Stimulated activated CD8-positive, alpha-beta memory T cell treated with anti-CD3 and anti-CD28 coated beads, Interleukin-2, amount 100 ng/mL, for 1 hour (primary cell): ENCODE data around the gene TTLL12.

Experiments used
- DNase-seq, 2 donors: peaks; one replicate each; pipeline ENCODE4 v3.0.0-alpha.2; 2020; ENCODE audit warnings: low read depth in 2 of 2

The TTLL12 gene

DNA sequence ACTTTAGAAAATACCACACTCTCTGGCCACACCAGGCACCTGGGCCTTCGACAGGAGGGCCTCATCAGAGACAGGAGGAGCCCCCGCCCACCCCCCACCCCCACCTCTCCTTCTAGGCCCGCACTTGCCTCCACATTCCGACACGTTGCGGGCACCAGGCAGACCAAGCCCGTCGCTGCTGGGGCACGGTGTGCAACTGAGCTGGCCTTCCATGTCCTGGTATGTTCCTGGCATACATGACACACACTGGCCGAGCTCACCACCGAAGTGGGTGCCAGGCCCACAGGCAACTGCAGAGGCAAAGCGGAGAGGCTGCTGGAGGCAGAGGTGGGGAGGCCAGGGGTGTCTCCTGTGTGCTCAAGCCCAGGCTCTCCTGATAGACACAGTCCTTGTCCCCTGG is 27.0 kb upstream of the TTLL12 start:
- DNase-seq, result no peak

DNA sequence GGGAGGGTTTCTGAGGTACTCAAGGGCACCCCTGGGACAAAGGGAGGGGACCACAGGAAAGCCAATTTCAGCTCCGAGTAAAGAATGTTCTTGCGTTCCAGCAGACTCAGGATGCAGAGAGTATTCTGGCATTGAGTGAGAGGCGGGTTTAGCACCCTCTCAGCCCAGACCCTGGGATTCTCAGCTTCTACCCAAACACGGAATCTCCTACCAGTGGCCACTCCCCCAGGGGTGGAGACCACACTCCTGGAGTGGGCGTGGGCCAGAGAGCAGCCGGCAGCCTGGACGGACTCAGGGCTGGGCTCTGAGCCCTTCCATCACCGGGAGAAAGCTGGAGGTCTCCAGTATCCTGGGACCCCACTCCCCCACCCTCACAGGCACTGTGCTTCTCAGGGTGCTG is 26.1 kb upstream of the TTLL12 start:
- no peak for DNase-seq

DNA sequence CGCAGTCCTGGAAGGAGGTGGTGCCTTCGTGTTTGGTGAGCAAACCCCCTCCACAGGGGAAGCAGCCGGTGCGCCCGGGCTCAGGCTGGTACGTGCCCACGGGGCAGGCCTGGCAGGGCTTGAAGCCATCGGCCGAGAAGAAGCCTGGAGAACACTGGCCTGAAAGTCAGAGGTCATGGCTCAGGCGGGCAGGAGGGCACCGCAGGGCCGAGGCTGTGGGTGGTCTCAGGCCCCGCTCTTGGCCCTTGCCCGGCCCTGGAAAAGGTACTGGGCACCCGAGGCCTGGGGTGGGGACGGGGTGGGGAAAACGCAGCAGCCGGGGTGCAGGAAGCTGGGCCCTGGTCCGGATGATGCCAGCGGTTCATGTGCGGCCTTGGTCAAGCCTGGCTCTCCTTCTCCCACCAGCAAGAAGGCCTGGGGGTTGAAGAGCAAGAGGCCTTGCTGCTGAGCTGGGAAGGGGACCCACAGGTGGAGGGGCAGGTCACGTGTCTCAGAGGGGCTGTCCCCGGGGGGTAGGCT is 25.6 kb upstream of the TTLL12 start:
- DNase-seq, result no peak

DNA sequence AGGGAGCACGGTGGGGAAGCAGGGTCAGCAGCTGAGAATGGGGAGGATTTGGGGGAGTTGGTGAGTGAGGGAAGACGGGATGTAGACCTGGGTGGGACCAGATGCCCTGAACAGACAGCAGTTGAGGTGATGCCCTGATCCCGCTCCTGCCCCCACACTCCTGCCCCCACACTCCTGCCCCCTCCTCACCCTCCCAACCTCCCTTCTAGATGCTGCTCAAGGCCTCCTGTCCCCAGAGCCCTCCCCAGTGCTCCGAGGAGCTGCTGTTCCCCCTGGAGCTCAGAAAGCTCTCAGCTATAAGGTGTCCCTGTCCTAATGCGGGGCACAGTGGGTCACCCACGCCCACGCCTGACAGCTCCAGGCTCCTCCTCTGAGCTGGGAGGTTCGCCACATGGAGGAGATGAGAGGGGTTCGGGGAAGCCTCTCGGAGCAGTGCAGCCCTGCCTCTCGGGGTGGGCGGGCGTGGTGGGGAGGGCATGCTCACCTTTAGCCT is 25.1 kb upstream of the TTLL12 start:
- no peak for DNase-seq

DNA sequence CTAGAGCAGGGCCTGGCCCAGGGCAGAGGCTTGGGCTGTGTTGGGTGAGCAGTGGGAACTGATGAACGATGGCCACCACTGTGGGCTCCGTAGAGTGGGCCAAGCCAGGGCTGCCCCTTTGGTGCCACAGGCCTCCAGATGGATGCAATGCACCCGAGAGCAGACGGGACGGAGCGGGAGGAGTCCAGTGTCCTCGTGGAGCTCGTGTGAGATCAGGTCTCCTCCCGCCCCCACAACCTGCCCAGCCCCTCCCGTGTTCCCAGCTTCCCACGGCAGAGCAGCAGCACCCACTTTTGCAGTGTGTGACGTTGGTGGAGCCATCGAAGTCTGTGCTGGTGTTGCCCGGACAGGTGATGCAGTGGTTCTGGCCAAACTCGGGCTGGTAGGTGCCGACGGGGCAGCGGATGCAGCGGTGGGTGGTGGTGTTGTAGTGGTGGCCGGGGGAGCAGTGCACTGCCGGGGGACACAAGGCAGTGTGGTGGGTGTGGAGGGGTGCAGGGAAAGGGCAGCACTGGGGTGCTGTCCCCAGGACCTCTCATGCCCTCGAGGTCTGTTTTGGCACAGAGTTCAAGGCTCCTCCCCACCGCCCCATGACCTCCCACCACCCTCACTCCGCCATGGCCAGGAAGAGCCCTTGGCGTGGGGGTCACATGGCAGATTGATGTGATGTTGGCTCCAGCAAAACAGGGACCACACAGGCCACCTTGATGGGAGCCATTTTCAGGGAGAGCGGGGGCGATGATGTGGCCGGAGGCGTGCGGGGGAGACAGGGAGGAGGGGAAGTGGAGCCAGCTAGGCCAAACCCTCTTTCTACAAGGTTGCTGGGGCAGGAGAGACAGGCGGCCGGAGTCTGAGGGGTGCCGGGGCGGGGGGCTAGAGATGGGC is 23.9 kb upstream of the TTLL12 start:
- DNase-seq, result no peak

DNA sequence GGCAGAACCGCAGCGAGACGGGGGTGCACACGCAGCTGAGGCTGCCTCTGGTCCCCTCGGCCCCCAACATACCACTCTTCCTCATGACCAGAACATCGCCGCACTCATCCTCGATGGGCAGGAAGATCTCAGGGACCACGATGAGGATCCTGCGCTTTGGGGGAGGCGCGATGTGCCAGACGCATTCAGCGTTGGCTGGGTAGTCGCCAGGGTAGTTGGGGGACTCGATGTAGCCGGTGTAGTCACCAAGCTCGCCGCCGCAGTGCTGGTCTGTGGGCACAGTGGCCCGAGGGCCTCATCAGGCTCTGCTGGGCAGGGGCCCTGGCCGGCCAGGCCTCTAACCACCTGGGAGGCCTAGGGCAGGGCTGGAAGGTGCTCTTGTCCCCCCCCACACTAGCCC is 23.0 kb upstream of the TTLL12 start:
- DNase-seq, result no peak

DNA sequence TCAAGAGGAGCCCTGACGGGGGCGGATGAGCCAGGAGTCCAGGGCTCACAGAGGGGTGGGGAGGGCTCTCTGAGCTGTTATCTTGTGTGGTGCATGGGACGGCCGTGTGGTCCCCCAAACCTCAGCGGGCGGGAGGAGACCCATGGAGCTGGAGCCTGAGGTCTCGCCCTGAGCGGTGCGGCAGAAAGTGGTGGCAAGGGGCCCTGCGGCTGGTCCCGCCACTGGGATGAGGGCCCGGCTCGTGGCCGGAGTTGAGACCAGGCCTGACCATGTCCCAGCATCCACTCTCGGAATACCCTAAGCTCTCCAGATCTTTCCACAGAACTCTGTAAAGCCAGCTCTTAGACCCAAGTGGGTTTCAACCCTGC is 22.6 kb upstream of the TTLL12 start:
- DNase-seq, result no peak

DNA sequence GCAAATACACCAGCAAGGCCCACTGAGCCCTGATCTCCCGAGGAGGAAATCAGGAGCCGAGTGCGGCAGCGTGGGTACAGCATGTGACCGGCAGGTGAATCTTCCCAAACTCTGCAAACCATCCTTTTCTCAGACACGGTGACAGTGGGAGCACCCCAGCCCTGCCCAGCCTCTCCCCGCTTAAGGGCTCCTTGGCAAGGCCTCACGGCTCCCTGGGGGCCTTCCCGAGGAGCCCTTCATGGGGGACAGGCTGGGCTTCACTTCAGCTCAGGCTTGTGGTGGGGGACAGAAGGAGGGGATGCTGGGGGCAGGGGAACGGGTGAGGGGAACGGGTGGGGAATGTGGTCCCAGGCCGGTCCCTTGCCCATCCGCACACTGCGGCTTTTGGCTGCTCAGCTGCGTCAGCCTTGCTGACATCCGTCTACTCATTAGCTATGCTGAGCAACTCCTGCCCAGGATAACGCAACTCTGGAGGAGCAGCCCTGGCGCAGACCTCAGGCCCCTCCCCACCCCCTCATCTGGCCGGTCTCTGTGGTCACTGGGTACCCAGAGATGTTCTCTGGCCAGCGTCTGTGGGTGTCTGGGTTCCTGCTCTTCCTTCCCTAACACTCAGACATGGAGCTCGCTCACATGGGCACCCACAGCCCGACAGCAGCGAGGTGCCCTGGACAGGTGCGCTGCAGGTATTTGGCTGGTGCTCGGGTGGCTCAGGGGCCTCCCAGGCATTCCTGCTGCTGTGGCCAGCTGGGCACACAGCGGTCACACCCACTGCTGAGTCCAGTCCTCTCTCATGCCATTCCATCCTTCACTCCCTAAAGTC is 22.0 kb upstream of the TTLL12 start:
- no peak for DNase-seq

DNA sequence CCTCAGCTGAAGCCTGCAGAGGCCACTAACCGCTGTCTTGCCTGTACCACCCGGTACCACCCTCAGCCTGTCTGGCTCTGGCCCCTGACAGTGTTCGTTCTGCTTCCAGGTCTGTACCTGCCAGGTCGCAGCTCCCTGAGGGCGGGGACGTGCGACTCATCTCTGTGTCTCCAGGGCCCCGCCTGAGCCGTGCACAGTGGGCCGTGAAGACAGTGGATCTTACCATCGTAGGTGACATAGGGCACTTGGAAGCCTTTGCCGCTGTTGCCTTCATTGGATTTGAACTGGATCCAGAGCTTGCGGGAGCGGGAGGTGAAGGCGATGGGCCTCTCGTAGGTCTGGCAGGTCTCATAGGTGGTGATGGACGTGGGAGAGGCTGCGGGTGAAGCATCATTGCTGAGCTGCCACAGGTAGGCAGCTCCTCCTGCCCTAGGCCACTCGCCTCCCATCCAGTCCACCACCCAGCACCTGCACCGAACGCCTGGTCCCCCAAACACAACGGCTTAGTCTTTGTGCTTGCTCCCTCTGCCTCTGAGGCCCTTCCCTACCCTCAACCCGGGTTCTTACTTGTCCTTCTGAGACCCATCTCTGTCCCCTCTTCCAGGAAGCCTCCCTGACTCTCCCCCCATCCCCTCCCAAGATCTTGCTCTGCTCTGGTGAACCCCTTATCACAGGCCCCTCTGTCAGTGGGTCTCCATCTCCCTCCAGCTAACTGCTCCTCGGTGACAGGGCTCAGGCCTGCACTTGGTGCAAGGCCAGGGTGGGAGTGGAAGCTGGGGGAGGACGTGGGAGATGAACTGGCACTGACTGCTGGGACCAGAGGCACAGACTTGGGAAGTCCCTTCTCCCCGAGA is 21.1 kb upstream of the TTLL12 start:
- DNase-seq, result no peak

DNA sequence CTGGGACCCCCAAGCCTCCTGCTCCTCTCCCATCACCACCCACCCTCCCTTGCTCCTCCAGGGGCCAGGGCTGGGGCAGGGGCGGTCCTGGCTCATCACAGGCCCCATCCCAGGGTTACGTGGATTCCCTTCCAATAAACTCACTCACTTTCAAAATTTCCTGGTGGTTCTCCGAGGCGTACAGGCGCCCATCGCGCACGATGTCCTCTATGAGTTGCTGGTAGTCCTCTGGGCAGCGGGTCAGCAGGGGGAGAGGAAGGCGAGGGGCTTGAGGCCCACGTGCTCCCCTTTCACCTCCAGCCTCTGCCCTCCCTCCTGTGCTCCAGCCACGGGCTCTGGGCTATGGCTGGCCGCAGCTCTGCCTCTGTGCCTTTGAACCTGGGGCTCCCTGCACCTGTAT is 20.5 kb upstream of the TTLL12 start:
- no peak for DNase-seq

DNA sequence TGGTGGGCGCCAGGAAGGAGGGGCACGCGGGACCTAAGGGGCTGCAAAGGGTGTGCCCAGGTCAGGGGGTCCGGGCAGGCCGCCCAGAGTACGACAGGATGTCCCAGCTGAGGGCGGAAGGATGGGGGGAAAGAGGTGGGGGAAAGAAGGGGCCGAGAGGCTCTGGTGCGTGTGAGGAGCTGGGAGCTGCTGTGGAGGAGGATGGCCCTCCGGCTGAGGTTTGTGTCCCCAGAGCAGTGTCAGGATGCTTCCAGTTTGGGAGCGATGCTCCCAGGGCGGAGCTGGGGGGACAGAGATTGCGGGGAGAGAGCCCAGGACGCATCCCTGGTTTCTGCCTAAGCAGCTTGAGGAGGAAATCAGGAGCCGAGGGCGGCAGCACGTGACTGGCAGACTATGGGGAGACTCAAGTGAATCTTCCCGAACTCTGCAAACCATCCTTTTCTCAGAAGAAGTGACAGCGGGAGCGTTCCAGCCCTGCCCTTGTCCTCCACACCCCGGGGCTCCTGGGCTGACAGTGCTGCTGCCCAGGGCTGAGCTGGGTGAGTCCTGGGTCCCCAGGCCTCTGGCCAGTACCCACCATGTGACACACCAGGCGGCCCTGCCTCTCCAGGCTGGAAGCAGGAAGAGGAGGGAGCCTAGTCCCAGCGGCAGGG is 19.7 kb upstream of the TTLL12 start:
- DNase-seq, result no peak

DNA sequence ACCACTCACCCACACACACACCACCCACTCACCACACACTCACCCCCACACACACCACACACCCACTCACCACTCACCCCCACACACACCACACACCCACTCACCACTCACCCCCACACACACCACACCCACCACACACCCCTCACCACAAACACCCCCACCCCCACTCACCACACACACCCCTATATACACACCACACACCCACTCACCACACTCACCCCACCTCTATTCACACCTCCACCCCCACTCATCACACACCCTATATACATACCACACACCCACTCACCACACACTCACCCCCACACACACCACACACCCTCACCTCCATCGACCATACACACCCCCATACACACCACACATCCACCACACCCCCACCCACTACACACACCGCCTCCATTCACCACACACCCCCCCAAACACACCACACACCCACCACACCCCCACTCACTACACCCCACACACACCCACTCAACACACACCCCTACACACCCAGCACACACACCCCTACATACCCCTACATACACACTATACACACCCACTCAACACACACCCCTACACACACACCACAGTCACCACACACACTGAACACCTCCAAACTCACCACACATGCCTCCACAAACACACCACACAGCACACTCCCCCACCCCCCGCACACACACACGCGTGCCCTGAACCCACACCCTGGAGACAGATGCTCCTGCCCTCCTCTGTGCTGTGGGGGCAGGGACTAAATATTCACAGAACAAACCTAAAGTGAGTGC is 19.0 kb upstream of the TTLL12 start:
- no peak for DNase-seq

DNA sequence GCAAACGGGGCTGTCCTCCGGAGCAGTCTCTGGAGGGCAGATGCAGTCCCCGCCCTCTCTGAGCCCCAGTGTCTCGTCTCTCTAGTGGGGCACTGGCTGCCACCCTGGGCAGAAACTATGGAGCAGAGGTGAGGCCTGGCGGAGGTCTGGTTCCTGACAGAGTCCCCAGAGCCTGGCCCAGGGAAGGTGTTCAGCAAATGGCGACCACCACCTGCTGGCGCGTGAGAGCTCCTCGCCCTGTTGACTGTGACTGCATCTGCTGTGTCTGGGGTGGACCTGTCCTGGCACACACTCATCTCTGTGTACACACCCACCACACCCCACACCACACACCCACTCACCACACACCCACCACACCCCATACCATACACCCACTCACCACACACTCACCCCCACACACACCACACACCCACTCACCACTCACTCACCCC is 18.3 kb upstream of the TTLL12 start:
- DNase-seq, result no peak

DNA sequence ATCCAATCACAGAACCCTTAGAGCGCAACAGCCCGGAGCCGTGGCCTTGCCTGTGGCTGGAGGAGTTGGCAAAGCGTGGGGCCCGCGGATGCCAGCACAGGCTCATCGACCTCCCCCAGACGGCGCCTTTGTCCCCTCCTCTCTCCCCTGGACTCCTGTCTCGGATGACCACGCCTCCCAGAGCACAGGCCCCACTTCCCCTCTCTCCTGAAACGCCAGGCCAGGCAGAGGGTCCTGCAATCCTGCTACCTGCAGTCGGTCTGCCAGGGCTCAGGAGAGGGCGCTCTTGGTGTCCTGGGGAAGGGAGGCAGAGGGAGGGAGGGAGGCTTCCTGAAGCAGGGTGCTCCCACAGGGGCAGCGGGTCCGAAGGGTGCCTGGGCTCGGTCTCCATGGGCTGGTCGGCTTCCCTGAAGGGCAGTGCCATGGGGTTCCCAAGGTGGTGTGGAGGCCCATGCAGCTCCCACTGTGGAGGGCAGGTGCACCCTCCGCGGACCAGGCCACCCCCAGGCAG is 16.6 kb upstream of the TTLL12 start:
- DNase-seq, result no peak

DNA sequence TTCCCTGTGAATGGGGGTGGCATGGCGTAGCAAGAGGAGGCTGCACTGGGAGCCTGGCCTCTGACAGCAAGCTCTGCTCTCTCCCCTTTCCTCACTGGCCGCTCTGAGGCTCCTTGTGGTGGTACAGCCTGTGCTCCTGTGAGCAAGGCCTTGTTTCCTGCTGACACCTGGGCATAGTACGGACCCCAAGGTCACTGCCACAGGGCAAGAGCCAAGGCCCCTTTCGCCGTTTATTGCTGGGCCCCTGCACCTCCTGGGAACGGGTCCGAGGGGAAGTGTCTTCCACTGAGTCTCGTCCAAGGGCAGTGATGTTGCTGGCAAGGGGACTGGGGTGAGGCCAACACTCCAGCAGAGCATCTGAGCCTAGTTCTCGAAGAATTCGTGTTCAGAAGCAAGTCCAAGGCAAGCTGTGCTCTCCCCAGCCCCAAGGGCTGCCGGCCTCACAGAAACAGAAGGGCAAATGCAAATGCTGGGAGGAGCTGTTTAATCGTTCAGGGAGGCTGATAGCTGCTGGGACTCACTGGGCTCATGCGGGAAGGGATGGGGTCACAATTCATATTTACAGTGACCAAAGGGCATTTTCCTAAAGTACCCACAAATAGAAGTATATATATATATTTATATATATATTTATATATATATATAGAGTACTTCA is 15.9 kb upstream of the TTLL12 start:
- no peak for DNase-seq

DNA sequence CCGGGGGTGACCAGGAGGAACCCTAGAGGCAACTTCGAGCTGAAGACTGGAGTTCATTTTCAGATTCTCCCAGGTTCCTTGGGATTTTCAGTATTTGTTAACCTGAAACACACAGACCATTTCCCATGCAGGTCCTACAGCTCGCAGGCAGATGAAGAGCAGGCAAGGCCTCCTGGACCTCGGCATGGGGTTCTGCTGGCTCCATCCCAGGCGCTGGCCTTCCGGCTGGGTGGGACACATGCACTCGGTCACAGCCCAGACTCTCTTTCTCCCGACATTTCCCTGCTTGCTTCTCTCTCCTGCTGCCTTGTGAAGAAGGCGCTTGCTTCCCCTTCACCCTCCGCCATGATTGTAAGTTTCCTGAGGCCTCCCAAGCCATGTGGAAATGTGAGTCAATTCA is 15.4 kb upstream of the TTLL12 start:
- DNase-seq, result no peak

DNA sequence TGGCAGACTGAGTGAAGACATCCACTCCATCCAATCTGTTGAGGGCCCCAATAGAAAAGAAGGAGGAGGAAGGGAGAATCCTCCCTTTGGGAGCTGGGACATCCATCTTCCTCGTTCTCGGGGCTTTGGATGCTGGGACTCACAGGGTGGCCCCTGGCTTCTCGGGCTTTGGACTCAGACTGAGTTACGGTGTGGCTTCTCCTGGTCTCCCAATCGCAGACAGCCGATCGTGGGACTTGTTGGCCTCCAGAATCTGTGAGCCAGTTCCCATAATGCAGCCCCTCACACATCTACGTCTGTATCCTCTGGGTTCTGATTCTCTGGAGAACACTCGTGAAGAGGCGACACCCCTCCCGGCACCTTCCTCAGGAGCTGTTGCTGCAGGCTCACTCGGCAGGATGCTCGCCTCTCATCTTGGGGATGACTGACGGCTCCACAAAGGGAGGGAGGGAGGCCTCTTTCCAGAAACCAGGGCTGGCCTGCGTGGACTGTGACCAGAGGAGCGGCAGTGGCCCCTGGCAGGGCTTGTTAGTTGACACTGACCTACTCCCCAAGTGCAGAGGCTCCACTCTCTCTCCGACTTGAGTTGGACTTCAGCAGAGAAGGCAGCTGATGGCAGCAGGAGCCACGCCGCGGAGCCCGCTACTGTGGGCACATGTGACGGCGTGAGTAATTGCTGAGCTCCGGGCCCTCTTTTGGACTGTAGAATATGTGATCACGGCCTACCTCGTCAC is 14.7 kb upstream of the TTLL12 start:
- no peak for DNase-seq

DNA sequence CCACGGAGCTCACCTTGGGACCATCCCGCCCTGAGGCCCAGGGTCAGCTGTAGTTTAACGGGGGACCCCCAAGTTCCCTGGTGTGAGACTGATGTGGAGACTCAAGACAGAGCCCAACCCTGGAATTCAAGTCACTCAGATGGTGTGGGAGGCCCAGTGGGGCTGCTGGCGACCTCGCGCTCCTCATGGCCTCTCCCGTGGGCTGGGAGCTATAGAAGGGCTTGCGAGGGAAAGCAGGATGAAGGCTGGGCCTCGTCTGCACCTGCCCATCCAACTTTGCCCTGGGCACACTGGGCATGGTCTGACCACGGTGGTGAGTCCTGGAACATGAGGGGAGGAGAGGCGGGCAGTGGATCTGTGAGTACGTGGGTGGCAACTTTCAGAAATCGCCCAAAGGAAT is 13.6 kb upstream of the TTLL12 start:
- DNase-seq, result no peak

DNA sequence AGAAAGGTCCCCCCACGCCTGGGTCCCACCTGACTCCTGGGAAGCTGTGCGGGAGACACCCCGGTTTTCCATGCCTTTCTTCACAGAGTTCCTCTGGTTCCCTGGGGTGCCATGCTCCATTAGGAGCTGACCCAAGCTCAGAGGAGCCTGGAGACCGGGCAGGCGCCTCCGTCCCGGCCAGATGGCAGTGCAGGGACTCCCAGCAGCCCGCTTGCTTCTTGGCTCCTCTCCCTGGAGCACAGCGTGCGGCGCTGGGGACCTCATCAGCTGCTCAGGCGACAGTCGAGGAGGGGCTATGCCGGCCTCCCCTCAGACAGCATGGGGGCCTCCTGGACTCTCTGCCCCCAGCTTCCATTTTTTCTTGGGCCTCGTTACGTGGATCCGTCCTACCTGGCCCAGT is 13.1 kb upstream of the TTLL12 start:
- DNase-seq, result no peak
